ENCODE results near the gene ZNF414.

DNA sequence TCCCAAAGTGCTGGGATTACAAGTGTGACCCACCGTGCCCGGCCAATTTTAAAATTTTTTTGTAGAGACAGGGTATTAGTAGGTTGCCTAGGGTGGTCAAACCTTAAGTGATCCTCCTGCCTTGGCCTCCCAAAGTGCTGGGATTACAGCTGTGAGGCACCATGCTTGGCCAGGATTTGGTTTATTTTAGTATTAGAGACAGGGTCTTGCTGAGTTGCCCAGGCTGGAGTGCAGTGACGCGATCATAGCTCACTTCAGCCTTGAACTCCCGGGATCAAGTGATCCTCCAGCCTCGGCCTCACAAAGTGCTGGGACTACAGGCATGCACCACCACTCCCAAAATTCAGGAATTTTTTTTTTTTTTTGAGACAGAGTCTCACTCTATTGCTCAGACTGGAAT, 5.4 kb upstream of the ZNF414 start:
- TF ChIP-seq, protein P1, sequence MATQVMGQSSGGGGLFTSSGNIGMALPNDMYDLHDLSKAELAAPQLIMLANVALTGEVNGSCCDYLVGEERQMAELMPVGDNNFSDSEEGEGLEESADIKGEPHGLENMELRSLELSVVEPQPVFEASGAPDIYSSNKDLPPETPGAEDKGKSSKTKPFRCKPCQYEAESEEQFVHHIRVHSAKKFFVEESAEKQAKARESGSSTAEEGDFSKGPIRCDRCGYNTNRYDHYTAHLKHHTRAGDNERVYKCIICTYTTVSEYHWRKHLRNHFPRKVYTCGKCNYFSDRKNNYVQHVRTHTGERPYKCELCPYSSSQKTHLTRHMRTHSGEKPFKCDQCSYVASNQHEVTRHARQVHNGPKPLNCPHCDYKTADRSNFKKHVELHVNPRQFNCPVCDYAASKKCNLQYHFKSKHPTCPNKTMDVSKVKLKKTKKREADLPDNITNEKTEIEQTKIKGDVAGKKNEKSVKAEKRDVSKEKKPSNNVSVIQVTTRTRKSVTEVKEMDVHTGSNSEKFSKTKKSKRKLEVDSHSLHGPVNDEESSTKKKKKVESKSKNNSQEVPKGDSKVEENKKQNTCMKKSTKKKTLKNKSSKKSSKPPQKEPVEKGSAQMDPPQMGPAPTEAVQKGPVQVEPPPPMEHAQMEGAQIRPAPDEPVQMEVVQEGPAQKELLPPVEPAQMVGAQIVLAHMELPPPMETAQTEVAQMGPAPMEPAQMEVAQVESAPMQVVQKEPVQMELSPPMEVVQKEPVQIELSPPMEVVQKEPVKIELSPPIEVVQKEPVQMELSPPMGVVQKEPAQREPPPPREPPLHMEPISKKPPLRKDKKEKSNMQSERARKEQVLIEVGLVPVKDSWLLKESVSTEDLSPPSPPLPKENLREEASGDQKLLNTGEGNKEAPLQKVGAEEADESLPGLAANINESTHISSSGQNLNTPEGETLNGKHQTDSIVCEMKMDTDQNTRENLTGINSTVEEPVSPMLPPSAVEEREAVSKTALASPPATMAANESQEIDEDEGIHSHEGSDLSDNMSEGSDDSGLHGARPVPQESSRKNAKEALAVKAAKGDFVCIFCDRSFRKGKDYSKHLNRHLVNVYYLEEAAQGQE (IDR thresholded peaks at IDR 0.05; ENCODE audit: insufficient replicate concordance, low read depth): no peak
- TF ChIP-seq POLR2AphosphoS5 (IDR thresholded peaks at IDR 0.05; ENCODE audit: low read depth) (peak; percentile 57), CTCF (IDR thresholded peaks at IDR 0.05; ENCODE audit: insufficient read depth, low read length) (no peak), SPI1 (IDR thresholded peaks at IDR 0.05; ENCODE audit: borderline replicate concordance, low read depth) (no peak), GABPA (IDR thresholded peaks at IDR 0.05; ENCODE audit: low read depth) (no peak)
